Kidney epithelial cell (primary cell): Measurements from ENCODE around the gene TTC9. TPM values are rescaled to one million over a fixed set of nuclear protein-coding genes. Genes with fewer than 3 reads are reported as not detected.

ENCODE experiments used
- DNase-seq: peaks from one replicate; pipeline ENCODE4 v3.0.0-alpha.2; 2010; ENCODE audit warnings: low read depth
- H3K27me3 ChIP-seq: 2 replicates; pipeline ENCODE4 v1.6.0; 2011; ENCODE audit warnings: low read length; ENCODE audit not compliant: control insufficient read depth, insufficient read depth
- H3K36me3 ChIP-seq: 2 replicates; pipeline ENCODE4 v1.5.1; 2011; ENCODE audit warnings: low read length; ENCODE audit not compliant: control insufficient read depth, insufficient read depth
- H3K4me3 ChIP-seq: 2 replicates; pipeline ENCODE4 v1.5.1; 2011; ENCODE audit warnings: low read depth, mild to moderate bottlenecking, control low read depth, low read length
- total RNA-seq: library from RNA; depleted of rRNA; stranded (reverse); fragments of >200 nt; gene quantifications from 2 replicates; pipeline ENCODE4 v1.2.3, GENCODE V29; 2015
- TF ChIP-seq, protein P1 (sequence below): IDR thresholded peaks from 2 replicates; pipeline ENCODE4 v1.5.1; 2011; ENCODE audit warnings: mild to moderate bottlenecking, moderate library complexity, low read length, control low read depth, inconsistent platforms; ENCODE audit not compliant: insufficient read depth, poor library complexity, severe bottlenecking

Gene TTC9
- total RNA-seq, 1 donor from 2014 or later, result 16.5 TPM

DNA sequence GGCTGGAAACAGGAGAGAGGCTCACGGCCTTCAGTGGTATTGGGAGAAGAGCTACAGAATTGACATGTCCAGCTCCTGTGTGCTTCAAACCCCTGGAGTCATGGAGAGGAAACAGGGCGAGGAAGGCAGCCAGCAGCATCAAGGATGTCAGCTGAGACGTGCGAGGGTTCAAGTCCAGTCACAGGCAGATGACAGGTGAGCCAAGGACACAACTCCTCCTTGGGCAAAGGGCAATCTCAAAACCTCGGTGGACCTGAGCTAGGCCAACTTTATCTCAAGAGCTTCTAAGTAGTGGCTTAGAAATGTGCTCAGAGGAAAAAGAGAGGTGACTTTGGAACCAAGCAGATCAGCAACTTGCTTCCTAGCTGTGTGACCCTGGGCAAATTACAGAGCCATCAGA lies 81.6 kb downstream of the TTC9 start:
- Histone ChIP-seq H3K27me3 (no peaks in the 10 kb centered on the region), H3K36me3 (no peaks in the 10 kb centered on the region), H3K4me3 (no peak overlapping the region)
- no peak for DNase-seq
- TF ChIP-seq, protein P1, sequence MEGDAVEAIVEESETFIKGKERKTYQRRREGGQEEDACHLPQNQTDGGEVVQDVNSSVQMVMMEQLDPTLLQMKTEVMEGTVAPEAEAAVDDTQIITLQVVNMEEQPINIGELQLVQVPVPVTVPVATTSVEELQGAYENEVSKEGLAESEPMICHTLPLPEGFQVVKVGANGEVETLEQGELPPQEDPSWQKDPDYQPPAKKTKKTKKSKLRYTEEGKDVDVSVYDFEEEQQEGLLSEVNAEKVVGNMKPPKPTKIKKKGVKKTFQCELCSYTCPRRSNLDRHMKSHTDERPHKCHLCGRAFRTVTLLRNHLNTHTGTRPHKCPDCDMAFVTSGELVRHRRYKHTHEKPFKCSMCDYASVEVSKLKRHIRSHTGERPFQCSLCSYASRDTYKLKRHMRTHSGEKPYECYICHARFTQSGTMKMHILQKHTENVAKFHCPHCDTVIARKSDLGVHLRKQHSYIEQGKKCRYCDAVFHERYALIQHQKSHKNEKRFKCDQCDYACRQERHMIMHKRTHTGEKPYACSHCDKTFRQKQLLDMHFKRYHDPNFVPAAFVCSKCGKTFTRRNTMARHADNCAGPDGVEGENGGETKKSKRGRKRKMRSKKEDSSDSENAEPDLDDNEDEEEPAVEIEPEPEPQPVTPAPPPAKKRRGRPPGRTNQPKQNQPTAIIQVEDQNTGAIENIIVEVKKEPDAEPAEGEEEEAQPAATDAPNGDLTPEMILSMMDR, result no peak

DNA sequence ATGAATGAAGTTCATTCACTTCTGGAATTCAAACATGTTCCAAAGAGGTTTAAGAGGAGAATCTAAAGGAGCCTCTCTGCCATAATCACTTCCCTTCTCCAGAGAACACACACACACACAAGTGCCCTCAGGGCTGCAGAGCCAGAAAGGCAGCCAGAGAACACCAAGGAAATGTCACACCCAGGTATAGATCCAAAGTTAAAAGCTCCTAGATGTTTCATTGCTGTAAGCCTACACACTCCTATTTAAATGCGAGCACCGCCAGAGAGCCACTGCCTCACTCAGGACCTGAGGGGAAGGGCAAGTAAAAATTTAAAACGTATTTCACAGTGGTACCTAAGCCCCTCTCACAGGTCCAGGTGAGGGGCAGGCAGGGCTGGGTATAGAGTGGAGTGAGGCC lies 82.4 kb downstream of the TTC9 start:
- H3K27me3 ChIP-seq, result no peaks in the 10 kb centered on the region
- H3K36me3 ChIP-seq, result no peaks in the 10 kb centered on the region
- TF ChIP-seq, protein P1, result no peak
- no peak overlapping the region for H3K4me3 ChIP-seq
- DNase-seq, result no peak

DNA sequence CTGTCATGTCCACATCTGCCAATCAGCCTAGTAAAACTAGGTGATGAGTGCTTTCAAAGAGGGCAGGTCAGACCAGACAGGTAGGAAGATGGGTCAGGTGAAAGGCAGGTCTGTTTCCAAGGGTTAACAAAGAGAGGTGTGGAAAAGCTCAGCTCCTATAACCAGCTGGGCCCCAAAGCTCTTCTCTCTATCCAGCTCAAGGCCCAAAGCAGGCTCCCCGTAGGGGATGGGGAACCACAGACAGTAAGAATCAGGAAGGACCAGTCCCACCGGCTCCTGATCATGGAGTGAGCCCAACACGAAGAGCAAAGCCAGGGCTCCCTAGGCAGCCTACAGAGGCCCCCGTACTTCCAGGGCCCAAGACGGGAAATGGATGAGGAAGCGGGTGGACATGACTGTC lies 83.2 kb downstream of the TTC9 start:
- Histone ChIP-seq H3K4me3 (no peak overlapping the region), H3K36me3 (peaks cover under 1% of the 10 kb centered on the region), H3K27me3 (no peaks in the 10 kb centered on the region)
- DNase-seq, result no peak
- TF ChIP-seq, protein P1, result no peak

Other genes with a start within 250 kb of the TTC9 start
- 23.8 and 24.8 TPM in 2 replicates for gene SYNJ2BP, start 224.8 kb upstream of the TTC9 start, total RNA-seq
- gene ADAM21, start 189.7 kb upstream of the TTC9 start, total RNA-seq, result 0.08 and 0.34 TPM in 2 replicates
- gene ADAM20, start 106.9 kb upstream of the TTC9 start, total RNA-seq, result 0.14 and 0.17 TPM in 2 replicates
- 32.9 and 33.8 TPM in 2 replicates for gene MED6, start 41.3 kb upstream of the TTC9 start, total RNA-seq
- 10.4 and 12.0 TPM in 2 replicates for gene MAP3K9, start 167.6 kb downstream of the TTC9 start, total RNA-seq